Psoas muscle (tissue), 8 donors: ENCODE results near the gene PGPEP1. TPM values are rescaled to one million over a fixed set of nuclear protein-coding genes. Genes with fewer than 3 reads are reported as not detected.

Experiments used
- ATAC-seq, 4 donors: fragments of 200-7000 bp; cut with Tn5 transposase; one replicate each; pipeline ENCODE4 v1.9.1; 2020; ENCODE audit warnings: moderate library complexity in 3 of 4, mild to moderate bottlenecking in 2 of 4
- DNase-seq, 2 donors: peaks; one replicate each; pipeline ENCODE4 v3.0.0-alpha.2; 2020
- H3K27ac ChIP-seq: fragments of 200-600 bp; one replicate; pipeline ENCODE4 v1.8.0; 2022
- H3K27me3 ChIP-seq, 3 donors: fragments of 200-600 bp in 1 of 3; one replicate each; pipeline versions ENCODE4 v1.6.1 to v1.8.0; 2013 to 2022; ENCODE audit warnings: low read length in 2 of 3, mild to moderate bottlenecking in 2 of 3, moderate library complexity in 1 of 3; ENCODE audit not compliant: insufficient read depth in 3 of 3
- H3K36me3 ChIP-seq, 2 donors: fragments of 200-600 bp in 1 of 2; one replicate each; pipeline versions ENCODE4 v1.6.1 to v1.8.0; 2013 to 2022; ENCODE audit warnings: low read depth in 1 of 2, mild to moderate bottlenecking in 1 of 2, moderate library complexity in 1 of 2; ENCODE audit not compliant: insufficient read depth in 1 of 2
- H3K4me1 ChIP-seq: fragments of 200-600 bp; one replicate; pipeline ENCODE4 v1.8.0; 2022
- H3K4me3 ChIP-seq: fragments of 200-600 bp; one replicate; pipeline ENCODE4 v1.8.0; 2022; ENCODE audit warnings: mild to moderate bottlenecking
- H3K9me3 ChIP-seq: fragments of 200-600 bp; one replicate; pipeline ENCODE4 v1.8.0; 2022
- CTCF ChIP-seq: fragments of 200-600 bp; IDR thresholded peaks from one replicate; pipeline ENCODE4 v1.8.0; 2022; ENCODE audit warnings: antibody characterized with exemption
- WGBS, 3 donors: extraction: QIAGEN DNeasy Blood & Tissue Kit; methylation state at CpG; one replicate each; pipeline versions ENCODE4 v1.1.6 to v1.1.7; 2013; 5-methylcytosine and 5-hydroxymethylcytosine counted together
- intact Hi-C, 2 donors: fragments of 100-400 bp; cut with DNase I; formaldehyde crosslinking; loops; one replicate each; pipeline versions ENCODE4 v1.11.0 to v1.14.2; 2022
- polyA plus RNA-seq, 3 donors: library from polyadenylated mRNA; stranded (reverse); fragments of 200-250 nt; gene quantifications; one replicate each; pipeline ENCODE4 v1.2.3, GENCODE V29; 2013
- total RNA-seq, 4 donors: library from RNA; stranded (reverse); fragmentation: NEBNext Ultra II Directional in 2 of 4; extraction: Animal tissue kit (Norgen Biotek cat#: 25700) in 2 of 4; gene quantifications; one replicate each; pipeline versions ENCODE4 v1.2.1 to v1.2.4, GENCODE V29; 2021 to 2023
- donor health status: healthy with polysubstance abuse.
- donor health status: DM: no; HTN: no; CAD: no; lungs with moderate emphysema.
- donor health status: Bipolar disorder and iron deficiency.
- donor health status: healthy.
- donor health status: DM: yes; HTN: yes; CAD: no.
- donor health status: DM: no; HTN: no; CAD: no.
- donor health status: DM: no; HTN: no; CAD: no.
- donor health status: DM: yes; HTN: yes; CAD: no.

Gene PGPEP1
- total and polyA plus RNA-seq, 7 donors, result 8.0 to 47.8 (median 18.3) TPM

GRCh38 chr19:18292810-18293641 lies 47.4 kb upstream of the PGPEP1 start:
- intact Hi-C loops, result no loop called here
- Histone ChIP-seq H3K4me1 (peaks cover 14% of the 10 kb centered on the region), H3K4me3 (peak overlapping the region; percentile 83), H3K27ac (peak overlapping the region; percentile 97), H3K27me3 (no peaks in the 10 kb centered on the region), H3K9me3 (no peaks in the 10 kb centered on the region), H3K36me3 (no peaks in the 10 kb centered on the region)
- no peak for TF ChIP-seq CTCF
- ATAC-seq (peak; percentile 60 to 66 (median 64)), DNase-seq (peak; percentile 85 to 90)
- WGBS, 3 donors, result 8 to 12% (median 10%) methylated on average over 26 to 31 of the region's 31 CpGs

DNA sequence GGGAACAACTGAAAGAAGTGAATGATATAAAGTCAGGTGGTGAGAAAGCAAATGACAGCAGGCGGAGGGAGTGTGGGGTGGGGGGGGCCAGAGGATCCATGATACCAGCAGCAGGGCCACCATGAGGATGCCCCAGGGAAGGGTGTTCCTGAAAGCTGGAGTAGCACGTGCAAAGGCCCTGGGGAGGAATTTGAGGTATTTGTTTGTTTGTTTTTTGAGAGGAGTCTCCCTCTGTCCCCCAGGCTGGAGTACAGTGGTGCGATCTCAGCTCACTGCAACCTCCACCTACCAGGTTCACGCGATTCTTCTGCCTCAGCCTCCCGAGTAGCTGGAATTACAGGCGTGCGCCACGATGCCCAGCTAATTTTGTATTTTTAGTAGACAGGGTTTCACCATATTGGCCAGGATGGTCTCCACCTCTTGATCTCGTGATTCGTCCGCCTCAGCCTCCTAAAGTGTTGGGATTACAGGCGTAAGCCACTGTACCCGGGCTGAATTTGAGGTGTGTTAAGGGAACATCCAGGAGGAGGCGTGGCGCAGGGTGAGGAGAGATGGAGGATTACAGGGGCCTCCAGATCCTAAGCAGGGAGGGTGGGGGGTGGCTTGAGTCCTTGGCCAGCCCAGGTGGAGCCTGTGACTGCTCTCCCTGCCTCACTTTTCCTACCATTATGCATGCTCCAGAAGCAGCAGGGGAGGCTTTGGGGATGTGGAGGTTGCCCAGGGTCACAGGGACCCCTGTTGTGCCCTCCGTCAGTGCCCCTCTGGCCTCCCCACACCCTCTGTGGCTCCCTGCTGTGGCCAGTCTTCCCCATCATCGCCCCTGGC lies 46.5 kb upstream of the PGPEP1 start:
- no peak for TF ChIP-seq CTCF
- peak overlapping the region; percentile 83 for H3K4me3 ChIP-seq
- ATAC-seq (no peak), DNase-seq (no peak)
- H3K27me3 ChIP-seq, result no peaks in the 10 kb centered on the region
- H3K9me3 ChIP-seq, result no peaks in the 10 kb centered on the region
- H3K27ac ChIP-seq, result peak overlapping the region; percentile 97
- WGBS, 3 donors, result 62 to 68% (median 65%) methylated on average over 18 of the region's 18 CpGs
- no peaks in the 10 kb centered on the region for H3K36me3 ChIP-seq
- intact Hi-C loops, result no loop called here
- H3K4me1 ChIP-seq, result peaks cover 14% of the 10 kb centered on the region

GRCh38 chr19:18294467-18294864 lies 45.9 kb upstream of the PGPEP1 start:
- TF ChIP-seq CTCF, result no peak
- H3K36me3 ChIP-seq, result no peaks in the 10 kb centered on the region
- 47 to 66% (median 54%) methylated on average over 9 of the region's 9 CpGs for WGBS, 3 donors
- H3K27ac ChIP-seq, result peak overlapping the region; percentile 97
- intact Hi-C loops, result no loop called here
- H3K4me1 ChIP-seq, result peaks cover 14% of the 10 kb centered on the region
- ATAC-seq (no peak), DNase-seq (peak; percentile 42 to 75)
- H3K27me3 ChIP-seq, result no peaks in the 10 kb centered on the region
- no peak overlapping the region for H3K4me3 ChIP-seq
- H3K9me3 ChIP-seq, result no peaks in the 10 kb centered on the region

GRCh38 chr19:18295034-18295451 lies 45.4 kb upstream of the PGPEP1 start:
- 83 to 97% (median 94%) methylated on average over 4 of the region's 4 CpGs for WGBS, 3 donors
- no peak for TF ChIP-seq CTCF
- Histone ChIP-seq H3K27ac (no peak overlapping the region), H3K36me3 (no peaks in the 10 kb centered on the region), H3K4me3 (no peak overlapping the region), H3K4me1 (peaks cover 14% of the 10 kb centered on the region), H3K9me3 (no peaks in the 10 kb centered on the region), H3K27me3 (no peaks in the 10 kb centered on the region)
- DNase-seq (no peak), ATAC-seq (no peak)
- intact Hi-C loops, result no loop called here
